Adipocyte (in vitro differentiated cells): ENCODE data around the gene IER2.

ENCODE experiments used
- DNase-seq: peaks from one replicate; pipeline ENCODE4 v3.0.0-alpha.2; 2015; ENCODE audit warnings: low read depth
- H3K27me3 ChIP-seq: replicated peaks from 2 replicates; pipeline ENCODE4 v1.7.0; 2013; ENCODE audit warnings: mild to moderate bottlenecking, low read length, moderate library complexity; ENCODE audit not compliant: control insufficient read depth, insufficient read depth
- H3K36me3 ChIP-seq: 2 replicates; pipeline ENCODE4 v1.7.0; 2013; ENCODE audit warnings: low read length, mild to moderate bottlenecking, moderate library complexity; ENCODE audit not compliant: control insufficient read depth, insufficient read depth, severe bottlenecking
- H3K4me1 ChIP-seq: 2 replicates; pipeline ENCODE4 v1.7.0; 2013; ENCODE audit warnings: mild to moderate bottlenecking, low read length, moderate library complexity; ENCODE audit not compliant: control insufficient read depth, insufficient read depth
- H3K4me3 ChIP-seq: 2 replicates; pipeline ENCODE4 v1.7.0; 2013; ENCODE audit warnings: mild to moderate bottlenecking, low read length, moderate library complexity
- H3K9ac ChIP-seq: 2 replicates; pipeline ENCODE4 v1.7.0; 2013; ENCODE audit warnings: mild to moderate bottlenecking, low read length, moderate library complexity
- H3K9me3 ChIP-seq: 2 replicates; pipeline ENCODE4 v1.7.0; 2013; ENCODE audit warnings: mild to moderate bottlenecking, low read length, moderate library complexity; ENCODE audit not compliant: control insufficient read depth

IER2 gene

GRCh38 chr19:13150187-13150930 is at the start of gene IER2, which contains the start of gene STX10:
Gene IER2 (plus strand): TSS chr19:13150411. CDS start chr19:13153187, 2,776 bp downstream.
Gene STX10 (minus strand): TSS chr19:13150375. CDS start chr19:13150173, 202 bp downstream.
- DNase-seq = peak; percentile 98
- peak within 1 kb of the TSS; percentile 100 for H3K9ac ChIP-seq
- no peaks in the 10 kb centered on the region for H3K27me3 ChIP-seq
- H3K9me3 ChIP-seq = no peaks in the 10 kb centered on the region
- peaks cover 21% of the 10 kb centered on the region for H3K4me1 ChIP-seq
- H3K36me3 ChIP-seq = no peaks in the 10 kb centered on the region
- peak within 1 kb of the TSS; percentile 100 for H3K4me3 ChIP-seq

- Histone ChIP-seq H3K27me3 (no peaks in the 10 kb centered on the region), H3K9ac (no peak overlapping the region), H3K4me3 (no peak overlapping the region), H3K36me3 (no peaks in the 10 kb centered on the region), H3K9me3 (no peaks in the 10 kb centered on the region), H3K4me1 (peaks cover 13% of the 10 kb centered on the region)
- no peak for DNase-seq
These were observed 49.2 kb upstream of the IER2 start for GRCh38 chr19:13100841-13101589.

- peak overlapping the region; percentile 82 for H3K9ac ChIP-seq
- no peaks in the 10 kb centered on the region for H3K9me3 ChIP-seq
- no peaks in the 10 kb centered on the region for H3K27me3 ChIP-seq
- DNase-seq = no peak
- peak overlapping the region; percentile 58 for H3K4me3 ChIP-seq
- no peaks in the 10 kb centered on the region for H3K36me3 ChIP-seq
- peaks cover 13% of the 10 kb centered on the region for H3K4me1 ChIP-seq
These were observed 48.4 kb upstream of the IER2 start for GRCh38 chr19:13101590-13102415.

GRCh38 chr19:13102416-13102665 is 47.9 kb upstream of the IER2 start:
- H3K36me3 ChIP-seq = peaks cover 2% of the 10 kb centered on the region
- peak overlapping the region; percentile 58 for H3K4me3 ChIP-seq
- no peak for DNase-seq
- no peaks in the 10 kb centered on the region for H3K27me3 ChIP-seq
- H3K9me3 ChIP-seq = no peaks in the 10 kb centered on the region
- H3K9ac ChIP-seq = peak overlapping the region; percentile 82
- H3K4me1 ChIP-seq = peaks cover 13% of the 10 kb centered on the region

GRCh38 chr19:13102666-13103580 is 47.3 kb upstream of the IER2 start, which contains the start of gene LYL1:
Gene LYL1 (minus strand): TSS chr19:13102858. CDS start chr19:13101171, 1,687 bp downstream.
- no peak for DNase-seq

GRCh38 chr19:13103581-13104359 is 46.4 kb upstream of the IER2 start:
- Histone ChIP-seq H3K9me3 (no peaks in the 10 kb centered on the region), H3K27me3 (no peaks in the 10 kb centered on the region), H3K9ac (no peak overlapping the region), H3K36me3 (peaks cover 7% of the 10 kb centered on the region), H3K4me1 (peaks cover 13% of the 10 kb centered on the region), H3K4me3 (no peak overlapping the region)
- no peak for DNase-seq

More at GRCh38 chr19:13102666-13103580, 47.3 kb upstream of the IER2 start, which contains the start of gene LYL1:
- Histone ChIP-seq H3K9me3 (no peaks in the 10 kb centered on the region), H3K27me3 (no peaks in the 10 kb centered on the region), H3K4me1 (peaks cover 13% of the 10 kb centered on the region), H3K9ac (peak within 1 kb of the TSS; percentile 82), H3K36me3 (peaks cover 6% of the 10 kb centered on the region), H3K4me3 (peak within 1 kb of the TSS; percentile 58)

GRCh38 chr19:13104360-13104847 is 45.8 kb upstream of the IER2 start:
- peak; percentile 33 for DNase-seq
- Histone ChIP-seq H3K4me1 (peaks cover 13% of the 10 kb centered on the region), H3K9me3 (no peaks in the 10 kb centered on the region), H3K9ac (no peak overlapping the region), H3K4me3 (no peak overlapping the region), H3K36me3 (peaks cover 14% of the 10 kb centered on the region), H3K27me3 (no peaks in the 10 kb centered on the region)

- no peaks in the 10 kb centered on the region for H3K9me3 ChIP-seq
- H3K4me3 ChIP-seq = no peak overlapping the region
- no peak for DNase-seq
- H3K4me1 ChIP-seq = peaks cover 13% of the 10 kb centered on the region
- H3K27me3 ChIP-seq = no peaks in the 10 kb centered on the region
- H3K36me3 ChIP-seq = peaks cover 15% of the 10 kb centered on the region
- H3K9ac ChIP-seq = no peak overlapping the region
These were observed 45.1 kb upstream of the IER2 start for GRCh38 chr19:13104848-13105711.

- no peaks in the 10 kb centered on the region for H3K4me1 ChIP-seq
- peaks cover 26% of the 10 kb centered on the region for H3K36me3 ChIP-seq
- H3K9me3 ChIP-seq = no peaks in the 10 kb centered on the region
- no peak overlapping the region for H3K4me3 ChIP-seq
- no peaks in the 10 kb centered on the region for H3K27me3 ChIP-seq
- no peak overlapping the region for H3K9ac ChIP-seq
- no peak for DNase-seq
These were observed 40.7 kb upstream of the IER2 start for GRCh38 chr19:13109361-13110098.
